NCI-H510A (cell line): ENCODE data around the gene KCNIP3.

Experiments used
- DNase-seq: peaks from one replicate; lab custom pipeline; 2025; lab: John Stamatoyannopoulos, UW

KCNIP3 gene

GRCh38 chr2:95327861-95328260 is 30.7 kb downstream of the KCNIP3 start:
- no peak for DNase-seq

- no peak for DNase-seq
Measured at GRCh38 chr2:95328358-95329125, 31.4 kb downstream of the KCNIP3 start.

- no peak for DNase-seq
Measured at GRCh38 chr2:95329401-95329800, 32.3 kb downstream of the KCNIP3 start.

- no peak for DNase-seq
Measured at GRCh38 chr2:95329891-95330793, 33.0 kb downstream of the KCNIP3 start.

DNA sequence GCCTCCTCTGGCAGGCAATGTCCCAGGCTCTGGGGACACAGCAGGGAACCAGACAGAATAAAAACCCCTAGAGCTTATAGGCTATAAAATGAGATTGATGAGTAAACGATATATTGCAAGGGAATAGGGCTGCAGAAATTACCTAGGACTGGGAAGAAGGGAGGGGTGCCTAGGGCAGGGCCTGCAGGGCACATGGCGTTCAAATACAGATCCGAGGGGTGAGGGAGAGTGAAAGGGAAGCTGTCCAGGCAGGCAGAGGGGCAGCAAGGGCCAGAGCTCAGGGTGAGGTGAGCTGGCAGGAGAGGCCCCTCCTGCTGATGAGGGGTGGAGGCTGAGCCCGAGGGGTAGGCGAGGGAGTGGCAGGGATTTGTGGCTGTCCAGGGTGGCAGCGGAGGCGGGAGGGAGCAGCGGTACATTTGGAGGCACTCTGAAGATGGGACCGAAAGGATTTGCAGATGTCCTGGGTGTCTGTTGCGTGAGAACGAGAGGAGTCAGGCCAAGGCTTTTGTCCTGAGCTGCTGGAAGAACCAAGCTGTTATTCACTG is 33.7 kb downstream of the KCNIP3 start:
- DNase-seq, result no peak

- no peak for DNase-seq
Measured at GRCh38 chr2:95331606-95332005, 34.5 kb downstream of the KCNIP3 start.

DNA sequence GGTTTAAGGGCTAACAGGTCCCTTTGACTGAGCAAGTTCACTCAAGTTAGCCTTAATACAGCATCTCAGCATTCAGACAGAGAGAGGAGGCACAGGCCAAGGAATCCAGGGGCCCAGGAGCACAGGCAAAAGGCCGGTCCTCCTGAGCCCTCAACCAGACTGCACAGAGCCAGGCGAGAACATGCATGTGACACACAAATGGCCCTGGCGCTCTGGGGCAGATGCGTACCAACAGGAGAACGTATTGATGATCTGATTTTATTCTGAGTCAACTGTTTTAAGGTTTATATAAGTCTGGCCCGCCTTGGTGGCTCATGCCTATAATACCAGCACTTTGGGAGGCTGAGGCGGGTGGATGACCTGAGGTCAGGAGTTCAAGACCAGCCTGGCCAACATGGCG is 34.9 kb downstream of the KCNIP3 start:
- no peak for DNase-seq

GRCh38 chr2:95333056-95333455 is 35.9 kb downstream of the KCNIP3 start:
- no peak for DNase-seq

DNA sequence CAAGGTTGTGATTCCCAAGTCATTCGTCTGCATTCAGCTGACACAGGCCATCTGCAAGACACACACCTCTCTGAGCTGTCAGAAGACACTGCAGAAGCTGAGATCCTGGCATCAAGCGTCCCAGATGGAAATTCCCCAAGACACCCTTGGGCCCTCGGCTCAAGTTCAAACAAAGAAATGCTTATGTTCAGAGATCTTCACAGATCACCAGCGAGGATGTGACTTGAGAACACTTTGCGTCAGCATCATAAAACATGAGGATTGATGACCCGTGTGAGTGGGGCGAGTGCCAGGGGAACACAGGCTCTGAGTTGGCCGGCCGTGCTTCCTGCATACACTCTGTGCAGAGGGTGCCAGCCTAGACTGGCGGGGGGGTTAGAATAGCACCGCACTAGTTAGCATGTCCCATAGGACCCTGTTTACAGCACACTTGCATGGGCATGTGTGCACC is 36.8 kb downstream of the KCNIP3 start:
- DNase-seq, result no peak

DNA sequence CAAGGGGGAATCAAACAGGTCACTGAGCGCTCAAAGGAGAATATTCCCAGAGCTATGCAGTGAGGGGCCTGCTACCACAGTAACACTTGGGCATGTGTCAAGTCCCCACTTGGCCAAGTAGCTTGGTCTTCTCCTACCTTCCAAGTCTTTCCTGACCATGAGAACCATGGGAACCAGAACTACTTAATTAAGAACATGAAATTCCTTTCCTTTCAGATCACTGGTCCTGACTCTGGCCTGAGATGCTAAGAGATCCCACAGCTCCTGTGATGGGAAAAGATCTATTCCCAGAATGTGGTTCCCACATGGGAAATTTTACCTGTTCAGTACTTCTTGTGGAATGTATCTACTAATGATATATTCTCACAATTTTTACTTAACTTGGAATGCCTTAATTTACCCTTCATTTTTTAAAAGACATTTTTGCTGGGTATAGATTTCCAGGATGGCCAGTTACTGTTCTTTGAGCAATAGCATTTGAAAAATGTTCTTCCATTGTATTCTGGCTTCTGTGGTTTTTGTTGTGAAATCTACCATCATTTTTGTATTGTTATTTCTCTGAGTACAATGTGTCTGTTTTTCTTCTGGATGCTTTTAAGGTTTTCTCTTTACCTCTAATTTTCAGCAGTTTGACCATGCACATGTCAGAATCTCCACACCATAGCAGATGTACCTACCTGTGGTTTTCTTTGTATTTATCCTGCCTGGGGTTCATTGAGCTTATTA is 37.9 kb downstream of the KCNIP3 start:
- no peak for DNase-seq

DNA sequence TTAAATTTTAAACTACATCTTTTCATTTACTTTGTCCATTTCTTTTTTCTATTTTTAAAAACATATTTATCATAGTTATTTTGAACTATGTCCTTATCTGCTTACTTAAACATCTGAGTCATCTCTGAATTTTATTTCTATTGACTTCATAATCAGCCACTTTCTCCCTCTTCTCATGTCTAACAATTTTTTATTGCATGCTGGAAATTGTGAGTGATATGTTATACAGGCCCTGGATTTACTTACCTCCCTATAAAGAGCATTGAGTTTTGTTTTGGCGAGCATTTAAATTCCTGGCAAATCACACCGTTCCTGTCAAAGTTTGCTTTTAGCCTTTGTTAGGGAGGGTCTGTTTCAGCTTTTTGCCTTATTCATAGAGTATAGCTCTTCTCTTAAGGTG is 39.3 kb downstream of the KCNIP3 start:
- no peak for DNase-seq

GRCh38 chr2:95337829-95338228 is 40.7 kb downstream of the KCNIP3 start:
- no peak for DNase-seq

- no peak for DNase-seq
Measured at GRCh38 chr2:95342556-95343320, 45.6 kb downstream of the KCNIP3 start.

DNA sequence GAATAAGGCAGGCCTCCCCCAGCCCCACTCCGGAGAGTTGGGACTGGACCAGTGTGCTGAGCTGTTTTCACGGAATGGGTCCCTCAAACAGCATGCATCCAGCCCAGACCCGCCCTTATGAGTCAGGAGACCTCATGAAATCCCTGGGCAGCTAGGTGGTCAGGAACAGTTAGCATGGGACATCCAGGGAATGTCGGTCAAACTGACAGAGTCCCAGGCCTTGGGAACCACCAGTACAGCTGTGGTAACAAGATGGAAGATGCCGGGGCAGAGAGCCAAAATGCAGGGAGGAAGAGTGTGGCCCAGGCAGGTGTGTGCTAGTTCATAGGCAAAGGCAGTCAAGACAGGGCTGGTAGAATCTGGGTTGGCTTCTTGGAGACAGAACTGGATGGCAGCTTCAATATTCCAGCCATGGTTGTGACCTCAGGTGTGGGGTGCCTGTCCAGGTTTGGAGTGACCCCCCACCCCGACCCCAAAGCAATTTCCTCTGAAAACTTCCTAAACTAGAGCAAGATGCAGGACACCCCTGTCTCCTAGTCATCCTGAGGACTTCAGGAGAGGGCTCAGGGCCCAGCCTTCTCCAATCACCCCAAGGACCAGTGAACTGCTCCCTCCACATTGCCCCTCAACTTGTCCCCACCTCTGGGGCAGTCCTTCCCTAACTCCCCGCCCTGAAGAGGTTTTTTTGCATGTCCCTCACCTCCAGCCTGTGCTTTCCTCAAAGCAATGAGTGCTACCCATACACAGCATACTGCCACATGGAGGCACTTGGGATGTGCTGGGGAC is 46.5 kb downstream of the KCNIP3 start:
- DNase-seq, result no peak

DNA sequence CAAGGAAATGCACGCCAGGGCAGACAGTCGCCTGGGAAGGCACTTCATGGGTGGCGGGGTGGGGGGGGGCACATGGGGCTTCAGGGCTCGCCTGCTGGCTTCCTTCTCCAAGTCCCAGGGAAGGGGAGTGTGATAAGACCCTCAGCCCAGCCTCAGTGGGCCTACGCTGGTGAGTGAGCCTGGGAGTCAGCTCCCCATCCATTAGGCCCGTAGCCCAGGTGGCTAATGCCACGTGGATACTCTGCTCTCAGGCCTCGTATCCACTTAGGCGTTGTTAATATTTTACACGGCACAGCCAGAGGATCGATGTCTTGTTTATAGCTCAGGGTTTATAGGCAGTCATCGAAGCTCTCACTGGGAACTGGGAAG is 47.1 kb downstream of the KCNIP3 start:
- DNase-seq, result no peak

GRCh38 chr2:95344656-95345055 is 47.5 kb downstream of the KCNIP3 start:
- no peak for DNase-seq

DNA sequence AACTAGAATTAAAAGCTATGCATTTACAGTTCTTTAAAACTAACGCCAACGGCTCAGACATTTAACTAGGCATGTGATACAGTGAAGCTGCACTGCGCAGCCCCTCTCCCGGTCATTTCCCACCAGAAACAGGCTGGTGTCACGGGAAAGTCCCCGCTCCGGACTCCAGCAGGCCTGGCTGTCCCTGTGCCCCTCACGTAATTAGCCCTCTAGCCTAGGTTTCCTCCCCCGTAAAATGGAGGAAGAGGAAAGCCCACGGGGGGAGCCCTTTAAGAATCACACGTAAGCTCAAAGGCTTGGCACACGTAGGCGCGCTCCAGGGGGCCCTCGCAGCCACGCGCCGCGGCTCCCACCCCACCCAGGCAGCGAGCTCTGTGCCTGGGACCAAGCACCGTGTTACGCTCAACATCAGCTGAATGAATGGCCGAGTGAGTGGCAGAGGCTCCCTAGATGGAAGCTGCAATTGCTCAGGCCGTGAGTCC is 48.0 kb downstream of the KCNIP3 start:
- DNase-seq, result no peak

- peak; percentile 19 for DNase-seq
Measured at GRCh38 chr2:95345563-95346230, 48.5 kb downstream of the KCNIP3 start.

- DNase-seq, result no peak
Measured at GRCh38 chr2:95346231-95346737, 49.1 kb downstream of the KCNIP3 start.
